Activated naive CD4-positive, alpha-beta T cell treated with anti-CD3 and anti-CD28 coated beads, Interleukin-2, amount 10 ng/mL, durations not matched to agents 7 days and 5 days (primary cell): ENCODE results near the gene MRPS21.
"Not testable (repeated sequence)": the region's sequence is repeated elsewhere in the genome, so short reads cannot be mapped to it uniquely, and the experiment has no call there.

ENCODE experiments used
- CTCF ChIA-PET: fragments of 350-600 bp; sonication (Branson Sonifier 250); formaldehyde crosslinking; loops from one replicate; lab custom pipeline; 2021; ENCODE audit warnings: antibody characterized with exemption; lab: Charles Lee
- DNase-seq: peaks from one replicate; pipeline ENCODE4 v3.0.0-alpha.2; 2020
- H3K27ac Mint-ChIP-seq: one replicate; pipeline ENCODE4 v1.8.0; 2021; ENCODE audit warnings: mild to moderate bottlenecking, moderate library complexity, mixed read lengths
- H3K27me3 Mint-ChIP-seq: one replicate; pipeline ENCODE4 v1.8.0; 2021; ENCODE audit warnings: mild to moderate bottlenecking, mixed read lengths
- H3K36me3 Mint-ChIP-seq: one replicate; pipeline ENCODE4 v1.8.0; 2021; ENCODE audit warnings: mixed read lengths
- H3K4me1 Mint-ChIP-seq: one replicate; pipeline ENCODE4 v1.8.0; 2021; ENCODE audit warnings: mixed read lengths
- H3K4me3 Mint-ChIP-seq: one replicate; pipeline ENCODE4 v1.8.0; 2021; ENCODE audit warnings: mild to moderate bottlenecking, moderate library complexity, mixed read lengths
- H3K9me3 Mint-ChIP-seq: one replicate; pipeline ENCODE4 v1.8.0; 2021; ENCODE audit warnings: mixed read lengths

MRPS21 gene

GRCh38 chr1:150299716-150300115, 6.1 kb downstream of the MRPS21 start:
- H3K27me3 Mint-ChIP-seq: no peaks in the 10 kb centered on the region
- peaks cover 44% of the 10 kb centered on the region for H3K36me3 Mint-ChIP-seq
- peaks cover 21% of the 10 kb centered on the region for H3K4me1 Mint-ChIP-seq
- H3K4me3 Mint-ChIP-seq: no peak overlapping the region
- DNase-seq: no peak
- H3K9me3 Mint-ChIP-seq: no peaks in the 10 kb centered on the region
- H3K27ac Mint-ChIP-seq: no peak overlapping the region
- CTCF ChIA-PET: no interaction called here

GRCh38 chr1:150302338-150302737, 8.7 kb downstream of the MRPS21 start:
- no peak for DNase-seq
- Mint-ChIP-seq H3K9me3 (no peaks in the 10 kb centered on the region), H3K36me3 (peaks cover 34% of the 10 kb centered on the region), H3K27ac (no peak overlapping the region), H3K4me1 (peaks cover 5% of the 10 kb centered on the region), H3K27me3 (no peaks in the 10 kb centered on the region), H3K4me3 (no peak overlapping the region)
- CTCF ChIA-PET: no interaction called here

- Mint-ChIP-seq H3K27ac (no peak overlapping the region), H3K4me3 (no peak overlapping the region), H3K36me3 (peaks cover 34% of the 10 kb centered on the region), H3K27me3 (no peaks in the 10 kb centered on the region), H3K4me1 (peaks cover 2% of the 10 kb centered on the region), H3K9me3 (no peaks in the 10 kb centered on the region)
- DNase-seq: no peak
- CTCF ChIA-PET: no interaction called here
Measured at GRCh38 chr1:150302902-150303301, 9.2 kb downstream of the MRPS21 start.

- not testable (repeated sequence) for H3K4me1 Mint-ChIP-seq, H3K27ac Mint-ChIP-seq
Measured at GRCh38 chr1:150308585-150308984, 14.9 kb downstream of the MRPS21 start.

GRCh38 chr1:150309758-150310508, 16.3 kb downstream of the MRPS21 start:
- Mint-ChIP-seq H3K36me3 (peaks cover 14% of the 10 kb centered on the region), H3K4me3 (no peak overlapping the region), H3K27ac (no peak overlapping the region), H3K27me3 (no peaks in the 10 kb centered on the region), H3K9me3 (no peaks in the 10 kb centered on the region), H3K4me1 (no peaks in the 10 kb centered on the region)
- no peak for DNase-seq
- CTCF ChIA-PET: no interaction called here

More at GRCh38 chr1:150308585-150308984, 14.9 kb downstream of the MRPS21 start:
- H3K4me3 Mint-ChIP-seq, H3K27me3 Mint-ChIP-seq, DNase-seq, CTCF ChIA-PET, H3K9me3 Mint-ChIP-seq: not testable (repeated sequence)
- peaks cover 14% of the 10 kb centered on the region for H3K36me3 Mint-ChIP-seq

- Mint-ChIP-seq H3K27ac (no peak overlapping the region), H3K4me3 (no peak overlapping the region), H3K4me1 (no peaks in the 10 kb centered on the region), H3K27me3 (peaks cover 2% of the 10 kb centered on the region), H3K9me3 (no peaks in the 10 kb centered on the region), H3K36me3 (peaks cover 13% of the 10 kb centered on the region)
- no peak for DNase-seq
- CTCF ChIA-PET: no interaction called here
Measured at GRCh38 chr1:150311762-150312161, 18.1 kb downstream of the MRPS21 start.

GRCh38 chr1:150314691-150315090, 21.0 kb downstream of the MRPS21 start:
- CTCF ChIA-PET, H3K27me3 Mint-ChIP-seq, H3K27ac Mint-ChIP-seq, H3K36me3 Mint-ChIP-seq, H3K4me1 Mint-ChIP-seq, H3K4me3 Mint-ChIP-seq, DNase-seq, H3K9me3 Mint-ChIP-seq: not testable (repeated sequence)

- H3K4me1 Mint-ChIP-seq: peaks cover 27% of the 10 kb centered on the region
- peak overlapping the region; percentile 98 for H3K4me3 Mint-ChIP-seq
- CTCF ChIA-PET: no interaction called here
- peaks cover 22% of the 10 kb centered on the region for H3K36me3 Mint-ChIP-seq
- DNase-seq: no peak
- H3K9me3 Mint-ChIP-seq: no peaks in the 10 kb centered on the region
- peak overlapping the region; percentile 97 for H3K27ac Mint-ChIP-seq
- peaks cover 3% of the 10 kb centered on the region for H3K27me3 Mint-ChIP-seq
Measured at GRCh38 chr1:150320667-150320978, 27.0 kb downstream of the MRPS21 start.

- H3K36me3 Mint-ChIP-seq: peaks cover 31% of the 10 kb centered on the region
- peak overlapping the region; percentile 97 for H3K27ac Mint-ChIP-seq
- no peaks in the 10 kb centered on the region for H3K9me3 Mint-ChIP-seq
- DNase-seq: no peak
- peaks cover 29% of the 10 kb centered on the region for H3K4me1 Mint-ChIP-seq
- CTCF ChIA-PET: no interaction called here
- H3K4me3 Mint-ChIP-seq: peak overlapping the region; percentile 98
- peaks cover under 1% of the 10 kb centered on the region for H3K27me3 Mint-ChIP-seq
Measured at GRCh38 chr1:150321826-150322166, 28.1 kb downstream of the MRPS21 start.

- DNase-seq: no peak
- Mint-ChIP-seq H3K4me1 (peaks cover 29% of the 10 kb centered on the region), H3K27ac (peak overlapping the region; percentile 97), H3K9me3 (no peaks in the 10 kb centered on the region), H3K27me3 (no peaks in the 10 kb centered on the region), H3K4me3 (peak overlapping the region; percentile 98), H3K36me3 (peaks cover 33% of the 10 kb centered on the region)
- CTCF ChIA-PET: interaction anchor here (0.8 kb wide), 1 partner anchor 67 kb away, joined by 3 read pairs; no protein-coding TSS in a partner anchor
Measured at GRCh38 chr1:150322310-150322709, 28.6 kb downstream of the MRPS21 start.

- Mint-ChIP-seq H3K27me3 (no peaks in the 10 kb centered on the region), H3K4me3 (no peak overlapping the region), H3K27ac (no peak overlapping the region), H3K4me1 (no peaks in the 10 kb centered on the region), H3K36me3 (peaks cover 48% of the 10 kb centered on the region), H3K9me3 (no peaks in the 10 kb centered on the region)
- DNase-seq: no peak
- CTCF ChIA-PET: no interaction called here
Measured at GRCh38 chr1:150332651-150333290, 39.1 kb downstream of the MRPS21 start.

GRCh38 chr1:150346316-150346715, 52.7 kb downstream of the MRPS21 start:
- no peak for DNase-seq
- Mint-ChIP-seq H3K27ac (no peak overlapping the region), H3K27me3 (no peaks in the 10 kb centered on the region), H3K4me3 (no peak overlapping the region), H3K9me3 (no peaks in the 10 kb centered on the region), H3K36me3 (peaks cover 57% of the 10 kb centered on the region), H3K4me1 (no peaks in the 10 kb centered on the region)
- CTCF ChIA-PET: no interaction called here

- no peak for DNase-seq
- H3K4me1 Mint-ChIP-seq: no peaks in the 10 kb centered on the region
- H3K27ac Mint-ChIP-seq: no peak overlapping the region
- H3K27me3 Mint-ChIP-seq: no peaks in the 10 kb centered on the region
- H3K4me3 Mint-ChIP-seq: no peak overlapping the region
- CTCF ChIA-PET: no interaction called here
- H3K36me3 Mint-ChIP-seq: peaks cover 39% of the 10 kb centered on the region
- H3K9me3 Mint-ChIP-seq: no peaks in the 10 kb centered on the region
Measured at GRCh38 chr1:150352866-150353265, 59.2 kb downstream of the MRPS21 start.
